ENCODE results near the gene NHERF2.
"Not testable (repeated sequence)": the region's sequence is repeated elsewhere in the genome, so short reads cannot be mapped to it uniquely, and the experiment has no call there.

NHERF2 gene

DNA sequence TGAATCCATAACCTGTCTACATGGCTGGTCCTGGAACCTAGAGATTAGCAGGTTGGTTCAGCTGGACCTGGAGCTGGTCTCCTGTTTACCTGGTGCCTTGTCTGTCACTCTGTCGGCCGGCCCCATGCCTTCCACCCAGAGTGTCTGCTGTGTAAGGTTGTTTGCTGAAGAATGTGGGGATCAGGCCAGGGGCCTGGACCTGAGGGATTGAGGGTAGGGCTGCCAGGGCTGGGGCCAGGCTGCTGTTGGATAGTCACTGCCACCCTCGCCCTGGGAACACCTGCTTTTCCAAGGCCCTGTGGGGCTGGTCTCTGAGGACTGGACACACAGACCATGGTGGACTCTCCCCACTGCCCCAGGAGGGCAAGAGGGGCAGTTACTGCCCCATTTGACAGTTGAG, 1.4 kb downstream of the NHERF2 start:
- no peak for DNase-seq (ENCODE audit: low spot score)

DNA sequence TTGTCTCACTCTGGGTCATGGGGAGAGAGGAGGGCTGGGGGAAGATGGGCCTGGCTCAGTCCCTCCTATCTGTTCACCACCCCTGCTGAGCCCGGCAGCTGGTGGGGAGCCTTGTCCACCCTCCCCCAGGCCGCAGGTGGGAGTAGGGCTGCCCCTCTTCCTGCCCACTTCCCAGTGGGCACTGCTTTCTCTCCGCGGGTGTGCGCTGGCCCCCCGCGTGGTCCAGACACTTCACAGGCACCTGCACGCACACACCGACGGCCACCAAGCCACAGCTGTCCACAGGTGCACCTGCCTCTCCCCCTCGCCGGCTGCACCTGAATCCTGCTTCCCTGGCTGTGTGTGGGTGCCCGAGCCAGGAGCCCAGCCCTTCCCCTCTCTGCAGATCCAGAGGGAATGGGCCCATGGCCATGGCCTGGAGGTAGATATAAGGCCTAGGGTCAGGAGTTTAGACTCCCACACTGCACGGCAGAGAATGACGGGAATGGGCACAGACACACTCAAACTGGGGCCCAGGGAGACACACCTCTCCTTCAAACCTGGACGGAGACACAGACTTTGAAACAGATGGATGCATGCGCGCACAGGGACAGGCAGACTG, 2.0 kb downstream of the NHERF2 start:
- DNase-seq (ENCODE audit: low spot score): no peak

DNA sequence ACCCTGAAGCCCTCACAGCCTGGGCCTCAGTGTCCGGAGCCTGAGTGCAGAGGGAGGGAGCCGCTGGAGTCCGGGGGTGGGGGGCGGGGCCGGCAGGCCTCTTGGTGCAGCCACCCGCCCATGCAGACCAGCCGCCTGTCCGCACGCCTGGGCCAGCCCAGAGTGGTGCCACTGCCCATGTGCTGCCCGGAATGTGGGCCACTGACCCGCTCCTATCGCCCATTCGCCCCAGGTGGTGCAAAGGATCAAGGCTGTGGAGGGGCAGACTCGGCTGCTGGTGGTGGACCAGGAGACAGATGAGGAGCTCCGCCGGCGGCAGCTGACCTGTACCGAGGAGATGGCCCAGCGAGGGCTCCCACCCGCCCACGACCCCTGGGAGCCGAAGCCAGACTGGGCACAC, 2.6 kb downstream of the NHERF2 start:
- DNase-seq (ENCODE audit: low spot score): no peak

DNA sequence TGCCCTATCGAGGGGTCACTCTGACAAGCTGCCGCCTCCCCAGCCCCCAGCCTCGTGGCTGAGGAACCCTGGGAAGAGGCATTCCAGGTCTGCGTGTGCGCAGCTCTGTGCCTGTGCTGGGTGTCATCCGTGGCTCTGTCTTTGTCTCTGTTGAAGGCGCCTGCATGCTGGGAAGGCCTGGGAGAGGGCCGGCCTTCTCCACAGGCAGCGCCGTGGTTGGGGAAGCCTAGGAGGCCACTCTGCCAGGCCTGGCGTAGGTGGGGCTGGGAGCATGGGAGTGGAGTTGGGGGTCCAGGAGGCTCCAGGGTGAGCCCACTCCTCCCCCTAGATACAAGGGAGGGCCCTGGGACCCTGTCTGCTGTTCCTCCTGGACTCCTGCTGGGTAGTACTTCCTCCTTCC, 3.3 kb downstream of the NHERF2 start:
- DNase-seq (ENCODE audit: low spot score): no peak

DNA sequence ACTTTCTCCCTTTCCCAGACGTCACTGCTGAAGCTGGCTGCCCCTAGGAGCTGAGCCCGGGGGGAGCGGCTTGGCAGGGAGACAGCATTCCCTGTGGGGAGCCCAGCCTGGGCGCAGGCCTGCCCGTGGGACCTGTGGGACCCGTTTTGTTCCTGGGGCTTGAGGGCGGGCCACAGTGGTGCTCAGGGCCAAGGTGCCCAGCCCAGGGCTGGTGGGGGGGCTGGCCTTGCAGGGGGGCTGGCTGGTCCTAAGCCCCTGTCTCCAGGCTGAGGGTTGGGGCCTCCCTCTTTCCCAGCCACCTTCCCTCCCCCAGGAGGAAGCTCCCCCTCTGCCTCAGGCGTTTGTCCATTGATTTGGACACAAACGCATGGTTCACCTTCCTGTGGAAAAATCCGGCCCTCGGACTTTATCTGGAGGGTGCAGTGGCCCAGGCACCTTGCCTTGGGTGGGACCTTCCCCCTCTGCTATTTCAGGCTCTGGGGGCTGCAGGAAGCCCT, 4.4 kb downstream of the NHERF2 start:
- DNase-seq (ENCODE audit: low spot score): no peak

DNA sequence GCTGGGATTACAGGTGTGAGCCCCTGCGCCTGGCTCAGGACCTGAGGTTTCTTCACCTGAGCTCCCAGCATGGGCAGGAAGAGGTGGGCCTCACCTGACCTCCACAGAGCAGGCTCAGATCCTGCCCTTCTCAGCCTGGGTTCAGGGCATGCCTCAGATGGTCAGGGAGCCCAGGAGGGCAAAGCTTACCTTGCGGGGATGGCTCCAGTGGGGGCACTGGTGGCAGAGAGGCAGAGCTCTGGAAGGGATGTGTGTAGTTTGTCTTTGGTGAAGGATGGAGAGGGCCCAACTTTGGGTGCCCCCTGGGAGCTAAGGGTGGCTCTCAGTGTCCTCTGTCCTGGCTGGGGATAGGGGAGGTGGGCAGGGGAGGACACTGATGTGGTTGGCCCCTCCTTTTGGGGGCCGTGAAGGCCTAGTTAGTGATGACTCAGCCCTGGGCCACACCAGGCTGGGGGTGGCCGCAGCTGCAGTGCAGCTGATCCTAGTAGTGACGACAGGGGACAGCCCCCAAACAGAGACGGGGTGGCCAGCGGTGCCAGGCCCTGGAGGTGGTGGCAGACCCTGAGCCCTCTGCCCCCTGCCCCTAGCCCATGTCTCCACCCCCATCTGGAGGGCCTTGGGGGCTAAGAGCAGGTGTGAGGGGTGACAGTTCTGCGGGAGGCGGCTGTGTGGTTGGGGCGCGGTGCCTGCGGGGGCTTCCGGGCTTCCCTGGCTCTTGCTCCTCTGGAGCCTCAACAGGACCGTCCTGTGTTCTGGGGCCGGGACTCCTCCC, 5.8 kb downstream of the NHERF2 start:
- DNase-seq (ENCODE audit: low spot score): no peak

DNA sequence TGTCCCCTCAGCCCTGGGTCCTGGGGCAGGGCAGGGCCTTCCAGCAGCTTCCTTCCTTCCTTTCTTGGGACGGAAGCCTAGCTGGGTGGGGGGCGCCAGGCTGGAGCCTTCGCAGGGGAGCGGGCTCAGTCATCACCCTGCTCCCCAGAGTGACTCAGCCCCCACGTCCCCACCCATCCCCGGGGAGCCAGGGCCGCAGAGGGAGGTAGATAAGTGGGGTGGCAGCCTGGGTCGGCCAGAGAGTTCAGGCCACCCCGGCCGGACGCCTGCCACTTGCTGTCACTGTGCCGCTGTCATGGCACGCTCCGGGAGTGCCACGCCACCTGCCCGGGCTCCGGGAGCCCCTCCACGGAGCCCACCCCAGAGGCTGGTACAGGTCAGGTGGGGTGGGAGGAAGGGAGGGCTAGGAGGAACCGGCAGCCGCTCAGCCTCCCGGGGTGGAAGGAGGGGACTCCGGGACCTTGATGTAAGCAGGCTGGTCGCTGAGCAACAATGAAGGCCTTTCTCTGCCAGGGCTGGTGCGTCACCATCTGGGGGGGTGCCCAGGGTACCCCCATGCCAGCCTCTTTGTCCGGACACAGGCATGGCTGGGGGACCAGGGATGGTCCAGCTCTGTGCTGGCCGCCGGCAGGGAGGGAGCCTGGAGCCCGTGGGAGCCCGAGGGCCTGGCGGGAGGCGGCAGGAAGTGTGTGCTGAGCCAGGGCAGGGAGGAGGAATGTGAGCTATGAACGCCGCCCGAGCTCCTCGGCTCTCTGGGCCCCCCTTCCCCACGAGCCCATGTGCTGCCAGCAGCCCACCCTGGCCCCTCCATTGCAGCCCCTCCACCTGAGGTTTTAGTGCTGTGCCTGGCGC, 6.6 kb downstream of the NHERF2 start:
- no peak for DNase-seq (ENCODE audit: low spot score)

DNA sequence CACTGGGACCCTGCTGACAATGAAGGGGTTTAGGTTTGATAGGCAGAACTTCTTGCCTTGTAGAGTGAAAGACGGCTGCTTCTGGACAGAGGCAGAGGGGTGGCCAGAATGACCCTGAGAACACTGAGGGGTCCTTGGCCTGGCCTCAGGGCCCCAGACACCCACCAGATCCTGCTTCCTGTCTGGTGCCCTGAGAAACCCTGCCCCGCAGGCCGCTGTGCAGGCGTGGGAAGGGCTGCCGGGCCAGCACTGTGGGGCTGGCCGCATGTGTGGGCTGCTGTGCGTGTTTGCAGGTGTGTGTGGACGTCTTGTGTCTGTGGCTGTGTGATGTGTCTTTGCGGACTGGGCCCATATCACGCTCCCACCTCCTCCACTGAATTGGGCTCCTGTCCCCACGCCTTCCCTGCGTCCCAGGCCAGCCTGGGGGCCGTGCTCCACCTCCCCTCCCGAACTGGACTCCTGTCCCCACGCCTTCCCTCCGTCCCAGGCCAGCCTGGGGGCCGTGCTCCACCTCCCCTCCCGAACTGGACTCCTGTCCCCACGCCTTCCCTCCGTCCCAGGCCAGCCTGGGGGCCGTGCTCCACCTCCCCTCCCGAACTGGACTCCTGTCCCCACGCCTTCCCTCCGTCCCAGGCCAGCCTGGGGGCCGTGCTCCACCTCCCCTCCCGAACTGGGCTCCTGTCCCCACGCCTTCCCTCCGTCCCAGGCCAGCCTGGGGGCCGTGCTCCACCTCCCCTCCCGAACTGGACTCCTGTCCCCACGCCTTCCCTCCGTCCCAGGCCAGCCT, 7.4 kb downstream of the NHERF2 start:
- not testable (repeated sequence) for DNase-seq (ENCODE audit: low spot score)

DNA sequence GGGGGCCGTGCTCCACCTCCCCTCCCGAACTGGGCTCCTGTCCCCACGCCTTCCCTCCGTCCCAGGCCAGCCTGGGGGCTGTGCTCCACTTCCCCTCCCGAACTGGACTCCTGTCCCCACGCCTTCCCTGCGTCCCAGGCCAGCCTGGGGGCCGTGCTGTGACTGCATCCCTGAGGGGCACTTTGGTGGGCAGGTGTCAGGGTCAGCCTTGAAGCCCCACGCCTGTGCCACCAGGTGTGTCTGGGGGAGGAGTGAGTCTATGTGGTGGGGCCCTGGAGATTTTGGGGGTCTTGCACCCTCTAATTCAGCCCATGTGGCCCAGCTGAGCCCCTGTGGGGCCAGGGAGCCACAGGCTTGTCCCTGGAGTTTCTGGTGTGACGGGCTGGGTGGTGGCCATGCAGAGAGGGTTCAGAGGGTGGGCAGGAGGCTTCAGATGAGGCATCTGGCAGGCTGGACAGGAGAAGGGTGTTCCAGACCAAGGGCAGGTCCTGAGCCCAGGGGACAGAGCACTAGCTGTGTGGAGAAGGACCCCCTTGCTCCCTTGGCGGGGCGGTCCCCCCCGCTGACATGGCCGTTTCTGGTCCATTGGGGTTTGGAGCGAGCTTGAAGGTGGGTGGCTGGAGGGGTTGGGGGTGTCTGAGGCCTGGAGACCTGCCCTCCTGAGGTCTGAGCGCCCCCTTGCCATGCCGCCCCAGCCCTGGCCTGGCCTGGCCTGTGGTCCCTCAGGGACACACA, 8.2 kb downstream of the NHERF2 start:
- DNase-seq (ENCODE audit: low spot score): no peak

DNA sequence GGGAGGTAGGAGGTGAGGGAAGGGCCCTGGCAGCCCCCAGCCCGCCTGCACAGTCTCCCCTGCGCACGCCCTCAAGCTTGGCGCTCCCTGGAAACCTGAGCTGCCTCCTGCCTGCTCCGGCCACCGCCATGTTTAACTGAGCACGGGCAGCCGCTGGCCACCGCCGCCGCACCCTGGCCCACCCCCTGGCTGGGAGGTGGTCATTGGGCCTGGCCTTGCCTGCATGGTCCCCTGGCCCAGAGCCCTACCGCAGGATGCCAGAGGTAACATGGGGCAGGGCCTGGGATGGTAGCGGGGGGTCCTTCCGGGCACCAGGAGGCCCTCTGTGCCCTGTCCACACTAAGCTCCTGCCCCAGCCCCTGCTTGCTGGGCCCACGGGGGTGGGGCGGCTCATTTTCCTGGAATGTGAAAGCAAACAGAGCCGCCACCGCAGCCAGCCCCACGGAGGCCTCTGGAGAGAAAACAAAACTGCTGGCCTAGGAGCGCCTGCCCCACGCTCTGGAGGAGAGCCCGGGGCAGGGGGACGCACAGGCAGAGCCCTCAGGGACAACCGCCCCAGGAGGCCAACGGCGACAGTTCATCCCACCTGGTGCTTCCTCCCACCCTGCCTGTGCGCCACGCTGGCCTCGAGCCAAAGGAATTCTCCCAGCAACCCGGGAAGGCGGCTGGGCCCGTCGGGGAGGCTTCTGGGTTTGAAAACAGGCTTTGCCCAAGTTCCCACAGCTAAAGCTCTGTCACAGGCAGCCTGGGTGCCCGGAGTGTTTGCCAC, 8.9 kb downstream of the NHERF2 start:
- no peak for DNase-seq (ENCODE audit: low spot score)

DNA sequence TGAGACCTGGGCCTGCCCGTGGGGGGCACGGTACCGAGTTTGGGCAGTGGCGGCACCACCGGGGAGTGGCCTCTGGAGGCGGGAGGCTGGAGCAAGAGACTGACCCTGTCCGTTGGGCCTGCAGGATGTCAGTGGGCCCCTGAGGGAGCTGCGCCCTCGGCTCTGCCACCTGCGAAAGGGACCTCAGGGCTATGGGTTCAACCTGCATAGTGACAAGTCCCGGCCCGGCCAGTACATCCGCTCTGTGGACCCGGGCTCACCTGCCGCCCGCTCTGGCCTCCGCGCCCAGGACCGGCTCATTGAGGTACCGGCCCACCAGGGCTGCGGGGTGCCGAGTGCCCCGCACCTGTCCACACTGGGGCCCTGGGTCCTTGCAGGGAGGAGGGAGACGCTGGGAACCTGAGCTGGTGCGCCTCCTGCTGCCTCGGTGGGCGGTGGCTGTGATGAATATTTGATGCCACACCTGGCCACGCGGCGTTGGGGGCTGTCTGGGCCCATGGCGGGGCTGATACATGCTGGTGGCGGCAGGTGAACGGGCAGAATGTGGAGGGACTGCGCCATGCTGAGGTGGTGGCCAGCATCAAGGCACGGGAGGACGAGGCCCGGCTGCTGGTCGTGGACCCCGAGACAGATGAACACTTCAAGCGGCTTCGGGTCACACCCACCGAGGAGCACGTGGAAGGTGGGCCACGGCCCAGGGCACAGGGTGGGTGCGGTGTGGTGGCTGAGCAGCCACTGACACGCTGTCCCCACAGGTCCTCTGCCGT, 9.7 kb downstream of the NHERF2 start:
- DNase-seq (ENCODE audit: low spot score): no peak

DNA sequence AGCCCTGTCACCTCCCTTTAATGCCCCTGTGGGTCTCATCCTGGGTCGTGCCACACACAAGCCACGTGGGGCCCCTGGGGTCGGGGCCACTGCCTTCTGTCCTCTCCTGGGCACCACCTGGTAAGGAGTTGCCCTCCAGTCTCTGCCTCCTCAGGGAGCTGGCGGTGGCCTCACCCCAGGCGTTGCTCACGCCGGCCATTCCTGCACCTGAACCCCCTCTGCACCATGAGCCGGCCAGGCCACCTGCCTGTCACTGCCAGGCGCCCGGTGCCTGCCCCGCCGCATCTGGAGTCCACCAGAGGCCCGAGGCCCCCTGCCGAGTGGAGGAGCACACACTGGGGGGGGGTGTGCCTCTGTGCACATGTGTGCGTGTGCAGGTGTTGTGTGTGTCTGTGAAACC, 10.4 kb downstream of the NHERF2 start:
- DNase-seq (ENCODE audit: low spot score): no peak

DNA sequence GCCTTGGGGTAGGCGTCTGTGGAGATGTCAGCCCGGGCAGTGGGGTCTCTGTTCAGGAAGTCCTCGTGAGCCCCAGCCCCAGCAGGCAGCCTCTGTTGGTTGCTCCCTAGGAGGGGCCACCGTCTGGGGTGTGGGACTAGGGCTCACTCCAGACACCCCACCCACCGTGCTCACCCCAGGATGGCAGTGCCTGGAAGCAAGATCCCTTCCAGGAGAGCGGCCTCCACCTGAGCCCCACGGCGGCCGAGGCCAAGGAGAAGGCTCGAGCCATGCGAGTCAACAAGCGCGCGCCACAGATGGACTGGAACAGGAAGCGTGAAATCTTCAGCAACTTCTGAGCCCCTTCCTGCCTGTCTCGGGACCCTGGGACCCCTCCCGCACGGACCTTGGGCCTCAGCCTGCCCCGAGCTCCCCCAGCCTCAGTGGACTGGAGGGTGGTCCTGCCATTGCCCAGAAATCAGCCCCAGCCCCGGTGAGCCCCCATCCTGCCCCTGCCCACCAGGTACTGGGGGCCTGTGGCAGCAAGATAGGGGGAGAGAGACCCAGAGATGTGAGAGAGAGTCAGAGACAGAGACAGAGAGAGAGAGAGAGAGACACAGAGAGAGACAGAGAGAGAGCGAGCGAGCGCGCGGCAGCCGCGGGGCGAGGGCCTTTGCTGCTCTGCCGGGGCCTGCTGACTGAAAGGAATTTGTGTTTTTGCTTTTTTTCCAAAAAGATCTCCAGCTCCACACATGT, 11.1 kb downstream of the NHERF2 start:
- no peak for DNase-seq (ENCODE audit: low spot score)

DNA sequence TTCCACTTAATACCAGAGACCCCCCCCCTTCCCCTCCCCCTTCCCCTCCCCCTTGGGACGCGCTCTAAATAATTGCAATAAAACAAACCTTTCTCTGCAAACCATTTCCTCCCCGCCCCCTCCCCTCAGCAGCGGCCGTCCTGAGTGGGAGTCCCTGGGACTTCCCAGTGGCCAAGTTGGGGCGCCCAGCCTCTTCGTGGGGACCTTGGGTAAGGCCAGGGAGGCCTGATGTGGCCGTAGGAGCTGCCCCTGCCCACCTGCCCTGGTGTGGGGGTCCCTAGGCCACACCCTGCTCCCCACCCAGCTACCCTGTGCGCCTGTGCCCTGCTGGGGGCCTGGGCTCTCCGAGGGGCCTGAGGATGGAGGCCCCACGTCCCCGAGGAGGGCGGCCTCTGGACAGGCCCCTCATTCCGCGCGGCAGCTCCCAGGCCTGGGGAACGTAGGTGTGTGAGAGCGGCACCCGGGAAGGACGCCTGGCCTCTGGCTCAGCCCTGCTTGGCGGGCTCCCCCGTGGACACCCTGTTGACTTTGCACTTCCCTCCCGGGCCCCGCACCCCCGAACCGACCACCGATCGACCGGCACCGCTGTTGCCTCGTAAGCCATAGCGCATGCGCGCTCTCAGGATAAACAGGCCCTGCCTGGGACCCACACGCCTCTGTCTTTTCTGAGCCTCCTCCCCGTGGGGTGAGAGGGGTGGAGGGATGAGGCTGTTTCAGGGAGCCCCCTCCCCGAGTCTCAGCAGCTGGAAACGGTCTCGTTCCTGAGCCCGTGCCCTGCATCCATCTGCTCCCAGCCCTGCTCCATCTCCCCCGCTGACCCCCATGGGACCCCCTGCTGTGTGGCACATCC, 11.9 kb downstream of the NHERF2 start:
- DNase-seq (ENCODE audit: low spot score): no peak

DNA sequence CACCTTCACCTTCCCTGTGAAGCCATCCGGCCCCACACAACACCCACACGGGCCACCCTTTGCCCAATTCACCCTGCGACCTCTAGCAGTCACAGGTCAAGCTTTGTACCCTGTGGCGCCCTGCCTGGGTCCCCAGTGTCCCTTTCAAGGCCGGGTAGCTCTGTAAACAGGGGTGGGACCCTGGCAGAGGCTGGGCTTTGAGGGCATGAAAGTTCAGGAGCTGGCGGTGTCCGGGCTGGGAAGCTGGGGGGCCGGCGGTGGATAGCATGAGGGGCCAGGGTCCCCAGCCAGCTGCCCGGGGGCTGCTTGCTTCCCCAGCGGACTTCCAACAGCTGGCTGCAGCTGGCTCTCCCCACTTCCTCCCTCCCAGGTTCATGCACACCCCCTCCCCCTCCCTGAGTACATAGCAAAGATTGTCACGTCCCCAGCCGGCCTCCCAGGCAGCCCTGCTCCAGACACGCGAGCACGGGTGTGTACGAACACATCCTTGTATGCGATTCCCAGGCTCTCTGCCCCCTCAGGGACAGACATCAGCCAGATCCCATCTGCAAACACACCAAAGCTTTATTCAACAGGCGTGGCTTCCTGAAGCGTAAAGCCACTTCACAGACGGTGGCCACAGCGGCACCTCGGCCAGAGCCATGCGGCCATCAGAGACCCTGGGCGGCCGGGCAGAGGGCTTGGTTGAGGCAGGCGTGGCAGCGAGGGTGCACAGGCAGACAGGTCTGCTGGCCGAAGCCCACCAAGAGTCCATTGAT, 12.8 kb downstream of the NHERF2 start:
- DNase-seq (ENCODE audit: low spot score): no peak

DNA sequence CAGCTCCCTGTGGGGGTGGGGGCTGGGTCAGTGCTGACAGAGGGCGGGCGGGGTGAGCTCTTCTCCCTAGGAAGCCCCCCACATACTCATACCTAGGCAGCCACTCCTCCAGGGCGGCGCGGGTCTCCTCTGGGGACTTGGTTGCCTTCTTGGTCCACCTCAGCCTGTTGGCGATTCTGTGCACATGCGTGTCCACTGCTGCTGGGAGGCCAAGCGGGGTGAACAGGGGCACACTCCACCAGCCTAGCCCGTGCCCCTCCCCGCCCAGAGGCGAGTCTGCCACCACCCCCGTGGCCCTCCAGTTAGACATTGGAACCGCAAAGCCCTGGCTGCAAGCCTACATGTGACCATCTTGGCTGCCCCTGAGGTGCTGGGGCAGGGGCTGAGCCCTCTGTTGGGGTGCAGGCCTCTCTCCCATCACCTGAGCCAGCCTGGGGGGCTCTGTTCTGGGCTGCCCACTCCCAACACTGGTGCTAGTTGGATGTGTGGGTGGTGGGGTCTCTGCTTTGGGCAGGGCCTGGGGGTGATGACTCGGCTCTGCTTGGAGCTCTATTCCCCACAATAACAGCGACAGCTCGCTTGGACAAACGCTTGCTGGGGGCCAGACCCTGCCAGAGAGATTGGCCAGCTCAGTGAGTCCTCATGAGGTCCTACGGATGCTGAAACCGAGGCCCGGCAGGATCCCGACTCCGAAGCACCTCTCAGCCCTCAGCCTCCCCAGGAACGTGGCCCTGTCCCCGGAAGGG, 13.5 kb downstream of the NHERF2 start:
- no peak for DNase-seq (ENCODE audit: low spot score)
